Fibroblast of upper back skin (primary cell): ENCODE results near the gene BMP3.
"Not testable (repeated sequence)": the region's sequence is repeated elsewhere in the genome, so short reads cannot be mapped to it uniquely, and the experiment has no call there.

Experiments
- DNase-seq: peaks from one replicate; pipeline ENCODE4 v3.0.0-alpha.2; 2013

Gene BMP3

DNA sequence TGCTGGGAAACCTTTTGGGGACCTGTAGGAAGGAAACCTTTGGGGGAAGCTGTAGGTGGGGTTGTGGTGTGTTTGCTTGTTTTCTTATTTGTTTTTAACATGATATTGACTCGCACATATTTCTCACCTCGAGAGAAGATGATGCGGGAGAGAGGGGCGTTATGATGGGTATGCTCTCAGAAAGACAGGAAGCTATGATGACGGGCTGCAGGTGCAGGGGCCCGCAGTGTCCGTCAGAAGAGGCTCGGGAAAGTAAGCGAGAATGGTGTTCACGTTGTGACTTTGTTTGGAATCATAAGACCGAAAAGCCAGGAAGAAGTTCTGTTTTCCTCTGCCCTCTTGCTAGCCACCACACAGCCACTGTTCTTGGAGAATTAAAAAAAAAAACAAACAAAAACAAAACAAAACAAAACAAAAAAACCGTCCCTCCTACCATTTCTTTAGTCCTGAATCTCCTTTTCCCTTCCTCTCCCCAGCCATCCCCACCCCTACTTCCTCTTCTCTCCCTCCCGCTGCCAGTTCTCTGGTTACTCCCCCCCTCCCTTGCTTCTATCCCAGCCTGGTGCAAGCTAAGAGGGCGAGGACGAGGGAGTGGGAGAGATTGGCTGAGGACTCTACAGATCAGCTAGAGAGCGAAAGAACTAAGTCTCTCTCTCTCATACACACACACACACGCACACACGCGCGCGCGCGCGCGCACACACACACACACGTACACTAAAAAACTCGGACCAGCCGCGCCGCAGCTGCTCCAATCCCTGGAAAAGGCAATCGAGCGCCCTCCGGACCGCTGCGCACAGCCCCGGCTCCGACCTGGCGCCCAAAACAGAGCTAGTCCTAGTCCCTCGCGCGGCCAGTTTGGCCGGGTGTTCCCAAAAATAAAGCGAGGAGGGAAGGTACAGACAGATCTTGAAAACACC, at the start of gene BMP3:
TSS of gene BMP3 (plus strand) at position 648 of the 920 bp plus-strand sequence. CDS start 577 bp downstream, outside the sequence.
- peak; percentile 13 for DNase-seq

- no peak for DNase-seq
These were observed 44.5 kb upstream of the BMP3 start for GRCh38 chr4:80986011-80986410.

- peak; percentile 62 for DNase-seq
These were observed 40.5 kb upstream of the BMP3 start for GRCh38 chr4:80989921-80990544.

GRCh38 chr4:80990851-80991250, 39.7 kb upstream of the BMP3 start:
- no peak for DNase-seq

GRCh38 chr4:80999943-81000342, 30.6 kb upstream of the BMP3 start:
- no peak for DNase-seq

- DNase-seq = no peak
These were observed 26.9 kb upstream of the BMP3 start for GRCh38 chr4:81003597-81004111.

DNA sequence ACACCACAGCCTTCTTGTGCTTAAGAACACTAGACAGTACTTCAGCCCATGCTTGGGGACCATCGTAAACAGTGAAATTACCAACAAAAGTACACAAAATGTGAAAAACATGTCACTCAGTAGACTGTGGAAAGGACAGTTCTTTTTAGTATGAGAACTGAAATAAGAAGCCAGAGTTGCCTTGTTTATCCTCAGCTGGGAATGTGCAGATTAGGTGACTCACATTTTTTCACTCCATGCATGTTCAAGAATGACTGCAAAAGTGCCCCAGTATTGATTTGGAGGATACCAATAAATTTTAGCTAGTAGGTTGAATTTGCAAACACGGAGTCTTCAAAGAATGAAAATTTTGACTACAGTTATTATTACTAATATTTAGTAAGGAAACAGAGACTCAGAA, 23.1 kb upstream of the BMP3 start:
- DNase-seq = no peak

GRCh38 chr4:81016566-81016965, 13.9 kb upstream of the BMP3 start:
- DNase-seq = not testable (repeated sequence)

DNA sequence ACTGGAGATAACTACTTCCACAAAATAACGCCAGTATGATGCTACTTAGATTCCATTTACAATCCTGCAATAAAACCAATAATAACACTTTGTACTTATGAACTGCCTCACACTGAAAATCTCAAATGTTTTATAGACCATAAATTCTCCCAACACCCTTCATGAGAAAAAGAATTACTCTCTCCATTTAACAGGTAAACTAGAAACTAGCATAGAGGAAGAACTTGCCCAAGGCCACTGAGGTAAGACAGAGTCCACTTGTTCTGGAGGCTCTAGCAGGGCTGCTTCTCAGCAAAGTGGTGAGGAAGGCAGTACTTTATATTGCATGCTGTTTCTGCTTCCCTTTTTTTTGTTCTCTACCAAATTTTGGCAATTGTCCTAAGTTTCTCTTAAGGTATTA, 11.5 kb upstream of the BMP3 start:
- no peak for DNase-seq

GRCh38 chr4:81021142-81021944, 9.2 kb upstream of the BMP3 start:
- no peak for DNase-seq

GRCh38 chr4:81021981-81022380, 8.5 kb upstream of the BMP3 start:
- DNase-seq = no peak

DNA sequence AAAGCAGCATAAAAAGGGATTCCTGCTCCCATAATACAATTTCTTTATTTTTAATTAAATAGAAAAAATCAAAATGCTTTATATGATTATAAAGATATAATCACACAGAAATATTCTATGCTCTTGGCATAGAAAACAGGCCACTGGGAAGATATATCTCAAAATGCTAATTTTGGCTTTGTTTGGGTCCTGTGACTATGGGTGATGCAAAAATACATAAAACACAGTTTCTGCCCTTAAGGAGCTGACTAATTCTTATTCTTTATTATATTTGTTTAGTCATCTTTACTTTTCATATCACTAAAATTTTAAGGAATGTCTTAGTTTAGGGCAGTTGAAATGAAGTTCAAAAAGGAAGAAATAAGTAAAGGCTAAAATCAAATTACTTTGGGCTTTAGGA, 7.0 kb upstream of the BMP3 start:
- DNase-seq = no peak

- DNase-seq = no peak
These were observed 678 bp downstream of the BMP3 start for GRCh38 chr4:81030981-81031791.

GRCh38 chr4:81031796-81032551, 1.5 kb downstream of the BMP3 start:
- no peak for DNase-seq

- no peak for DNase-seq
These were observed 2.5 kb downstream of the BMP3 start for GRCh38 chr4:81032771-81033684.

- DNase-seq = no peak
These were observed 8.3 kb downstream of the BMP3 start for GRCh38 chr4:81038636-81039350.

DNA sequence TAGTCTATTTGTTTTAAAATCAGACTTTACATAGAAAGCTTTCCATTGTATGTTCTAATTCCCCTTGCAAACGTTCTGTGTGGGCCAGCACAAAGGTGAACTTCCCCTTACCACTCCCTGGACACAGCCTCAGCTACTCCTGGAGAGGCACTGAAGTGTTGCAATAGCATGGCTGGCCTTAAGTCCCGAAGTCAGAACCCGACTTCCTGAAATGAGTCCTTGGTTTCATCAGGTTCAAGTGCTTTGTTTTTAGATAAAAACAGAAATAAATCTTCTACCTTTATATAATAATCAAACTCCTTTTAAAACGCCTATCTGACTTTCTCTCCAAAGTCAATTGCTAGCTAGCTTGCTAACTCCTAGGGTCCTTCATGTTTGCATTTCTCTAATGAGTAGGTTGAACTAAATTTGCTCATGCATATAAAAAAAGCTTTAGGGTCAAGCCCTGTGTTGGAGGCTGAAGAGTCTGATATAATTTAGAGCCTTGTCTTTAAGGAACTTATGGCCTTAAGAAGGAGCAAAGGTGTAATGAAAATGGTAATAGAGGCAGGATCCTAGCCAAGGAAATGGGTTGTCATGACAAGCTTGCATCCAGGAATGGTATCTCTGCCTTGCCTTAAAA, 9.0 kb downstream of the BMP3 start:
- no peak for DNase-seq

DNA sequence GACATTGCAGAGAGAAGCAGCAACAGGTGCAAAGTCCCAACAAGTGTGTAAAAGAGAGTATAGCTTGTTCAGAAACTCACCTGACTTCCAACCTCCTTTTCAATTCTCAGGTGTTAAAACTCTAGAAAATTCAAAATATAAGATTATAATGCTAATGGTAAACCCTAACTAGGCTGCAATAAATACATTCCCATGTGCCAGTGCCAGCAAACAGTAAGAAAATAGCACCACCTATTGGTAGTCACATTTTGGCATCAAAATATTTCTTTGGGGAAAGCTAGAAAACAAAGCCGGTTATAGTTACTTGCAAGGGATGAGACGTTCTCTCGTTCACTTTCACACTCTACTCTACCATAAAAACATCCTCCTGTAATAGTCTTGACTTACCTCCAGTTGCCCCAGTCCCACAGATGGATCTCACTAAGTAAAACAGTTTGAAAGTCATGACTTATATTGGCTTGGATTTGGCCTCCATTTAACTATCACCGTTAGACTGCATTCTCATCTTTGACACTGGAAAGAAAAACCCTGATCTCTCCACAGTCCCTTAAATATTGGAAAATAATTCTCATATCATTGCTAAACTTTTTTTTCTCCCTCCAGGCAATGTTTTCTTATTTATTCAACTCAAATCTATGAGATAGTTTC, 9.6 kb downstream of the BMP3 start:
- peak; percentile 41 for DNase-seq
